Natural killer cell treated with Interleukin-12 subunit alpha and Interleukin-12 subunit beta and Interleukin-15 and Interleukin-18, amount 100 ng/mL, for 72 hours (primary cell): ENCODE data around the gene MYO1H. TPM values are rescaled to one million over a fixed set of nuclear protein-coding genes. Genes with fewer than 3 reads are reported as not detected.

Experiments used
- ATAC-seq, 2 donors: fragments of 150-1000 bp; cut with Tn5 transposase in 1 of 2; sonication (Bioruptor Pico), chemical (Tn5 transposase) in 1 of 2; 2 replicates each; pipeline ENCODE4 v1.10.0; 2021
- DNase-seq: peaks from one replicate; pipeline ENCODE4 v3.0.0; 2022; ENCODE audit warnings: low spot score
- H3K27ac Mint-ChIP-seq, 2 donors: 1 replicate in 1 of 2; 2 replicates in 1 of 2; pipeline ENCODE4 v1.8.0; 2022; ENCODE audit warnings: mixed read lengths in 2 of 2, mild to moderate bottlenecking in 1 of 2, moderate library complexity in 1 of 2
- H3K27me3 Mint-ChIP-seq, 2 donors: 1 replicate in 1 of 2; 2 replicates in 1 of 2; pipeline ENCODE4 v1.8.0; 2022; ENCODE audit warnings: mixed read lengths in 2 of 2
- H3K36me3 Mint-ChIP-seq: one replicate; pipeline ENCODE4 v1.8.0; 2022; ENCODE audit warnings: mixed read lengths
- H3K4me1 Mint-ChIP-seq, 2 donors: 1 replicate in 1 of 2; 2 replicates in 1 of 2; pipeline ENCODE4 v1.8.0; 2022; ENCODE audit warnings: low read depth in 2 of 2, mixed read lengths in 2 of 2, mild to moderate bottlenecking in 1 of 2
- H3K4me3 Mint-ChIP-seq: one replicate; pipeline ENCODE4 v1.8.0; 2022; ENCODE audit warnings: mixed read lengths
- H3K9me3 Mint-ChIP-seq: 2 replicates; pipeline ENCODE4 v1.8.0; 2022; ENCODE audit warnings: mixed read lengths
- total RNA-seq, 2 donors: library from RNA; stranded (reverse); gene quantifications; one replicate each; pipeline ENCODE4 v1.2.3, GENCODE V29; 2022

MYO1H gene, protein sequence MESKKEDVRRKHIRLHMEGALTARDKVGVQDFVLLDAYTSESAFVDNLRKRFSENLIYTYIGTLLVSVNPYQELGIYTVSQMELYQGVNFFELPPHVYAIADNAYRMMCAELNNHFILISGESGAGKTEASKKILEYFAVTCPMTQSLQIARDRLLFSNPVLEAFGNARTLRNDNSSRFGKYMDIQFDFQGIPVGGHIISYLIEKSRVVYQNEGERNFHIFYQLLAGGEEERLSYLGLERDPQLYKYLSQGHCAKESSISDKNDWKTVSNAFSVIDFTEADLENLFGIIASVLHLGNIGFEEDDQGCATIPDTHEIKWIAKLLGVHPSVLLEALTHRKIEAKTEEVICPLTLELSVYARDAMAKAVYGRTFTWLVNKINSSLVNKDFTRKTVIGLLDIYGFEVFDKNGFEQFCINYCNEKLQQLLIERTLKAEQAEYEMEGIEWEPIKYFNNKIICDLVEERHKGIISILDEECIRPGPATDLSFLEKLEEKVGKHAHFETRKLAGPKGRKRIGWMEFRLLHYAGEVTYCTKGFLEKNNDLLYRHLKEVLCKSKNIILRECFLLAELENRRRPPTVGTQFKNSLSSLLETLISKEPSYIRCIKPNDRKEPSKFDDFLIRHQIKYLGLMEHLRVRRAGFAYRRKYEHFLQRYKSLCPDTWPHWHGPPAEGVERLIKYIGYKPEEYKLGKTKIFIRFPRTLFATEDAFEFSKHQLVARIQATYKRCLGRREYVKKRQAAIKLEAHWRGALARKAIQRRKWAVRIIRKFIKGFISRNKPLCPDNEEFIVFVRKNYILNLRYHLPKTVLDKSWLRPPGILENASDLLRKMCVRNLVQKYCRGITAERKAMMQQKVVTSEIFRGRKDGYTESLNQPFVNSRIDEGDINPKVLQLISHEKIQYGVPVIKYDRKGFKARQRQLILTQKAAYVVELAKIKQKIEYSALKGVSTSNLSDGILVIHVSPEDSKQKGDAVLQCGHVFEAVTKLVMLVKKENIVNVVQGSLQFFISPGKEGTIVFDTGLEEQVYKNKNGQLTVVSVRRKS
- not detected for total RNA-seq

DNA sequence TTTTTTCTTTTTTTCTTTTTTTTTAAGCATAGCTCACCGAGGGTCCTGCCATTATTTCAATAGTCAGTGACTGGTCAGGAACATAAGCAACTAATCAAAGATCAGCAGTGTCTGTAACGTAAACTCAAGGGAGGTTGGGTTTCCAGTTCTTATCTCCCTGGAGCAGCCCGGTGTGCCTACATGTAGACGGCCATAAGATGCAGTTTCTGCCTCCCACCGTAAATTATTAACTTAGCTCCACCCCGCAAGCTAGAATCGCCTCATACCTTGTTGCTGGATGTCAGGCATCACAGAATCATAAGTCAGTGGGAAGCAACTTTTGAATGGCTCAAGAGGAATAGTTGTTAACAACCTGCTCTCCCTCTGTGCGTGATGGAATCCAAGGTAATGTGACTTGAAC lies at the start of gene MYO1H:
MYO1H (plus strand) TSS at position 312 of the 400 bp plus-strand sequence; CDS start at position 373, 61 bp downstream.
- Mint-ChIP-seq H3K4me3 (no peak within 1 kb of the TSS), H3K27ac (no peak within 1 kb of the TSS), H3K9me3 (no peaks in the 10 kb centered on the region), H3K27me3 (peaks cover 15 to 16% of the 10 kb centered on the region in 2 donors), H3K4me1 (no peaks in the 10 kb centered on the region), H3K36me3 (no peaks in the 10 kb centered on the region)
- no peak for ATAC-seq
- no peak for DNase-seq

- no peak overlapping the region for H3K4me3 Mint-ChIP-seq
- no peaks in the 10 kb centered on the region for H3K9me3 Mint-ChIP-seq
- H3K4me1 Mint-ChIP-seq: no peaks in the 10 kb centered on the region
- ATAC-seq (no peak), DNase-seq (no peak)
- H3K36me3 Mint-ChIP-seq: no peaks in the 10 kb centered on the region
- H3K27ac Mint-ChIP-seq: no peak overlapping the region
- peaks cover 13 to 16% of the 10 kb centered on the region in 2 donors for H3K27me3 Mint-ChIP-seq
Measured at GRCh38 chr12:109299849-109300248, 47.9 kb upstream of the MYO1H start.

GRCh38 chr12:109301643-109302168 lies 46.0 kb upstream of the MYO1H start:
- Mint-ChIP-seq H3K4me3 (no peak overlapping the region), H3K9me3 (no peaks in the 10 kb centered on the region), H3K4me1 (no peaks in the 10 kb centered on the region), H3K27ac (no peak overlapping the region), H3K36me3 (no peaks in the 10 kb centered on the region), H3K27me3 (peaks cover 17 to 21% of the 10 kb centered on the region in 2 donors)
- no peak for ATAC-seq
- DNase-seq: no peak

GRCh38 chr12:109302358-109302757 lies 45.3 kb upstream of the MYO1H start:
- DNase-seq (no peak), ATAC-seq (no peak)
- Mint-ChIP-seq H3K9me3 (no peaks in the 10 kb centered on the region), H3K4me1 (no peaks in the 10 kb centered on the region), H3K27ac (no peak overlapping the region), H3K36me3 (no peaks in the 10 kb centered on the region), H3K27me3 (peaks cover 20 to 26% of the 10 kb centered on the region in 2 donors), H3K4me3 (no peak overlapping the region)

DNA sequence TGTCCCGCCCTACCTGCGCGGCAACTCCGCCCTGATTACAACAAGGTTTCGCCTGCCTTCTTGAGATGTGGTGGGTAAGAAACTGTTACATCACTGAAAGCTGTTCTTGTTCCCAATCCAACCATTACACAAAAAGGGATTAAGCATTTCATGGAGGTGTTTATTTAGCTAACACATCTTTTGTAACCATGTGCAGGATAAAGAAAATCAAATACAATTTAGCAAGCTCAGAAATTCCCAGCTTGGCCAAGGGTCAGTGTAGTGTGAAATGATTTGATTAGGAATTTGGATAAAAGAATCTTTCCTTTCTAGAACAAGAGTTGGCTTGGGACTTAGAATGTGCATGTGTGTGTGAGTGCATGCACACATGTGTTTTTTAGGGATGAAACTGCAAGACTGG lies 44.9 kb upstream of the MYO1H start:
- H3K36me3 Mint-ChIP-seq: no peaks in the 10 kb centered on the region
- no peaks in the 10 kb centered on the region for H3K9me3 Mint-ChIP-seq
- no peak for ATAC-seq
- H3K4me1 Mint-ChIP-seq: no peaks in the 10 kb centered on the region
- H3K4me3 Mint-ChIP-seq: no peak overlapping the region
- DNase-seq: no peak
- H3K27ac Mint-ChIP-seq: no peak overlapping the region
- peaks cover 24 to 30% of the 10 kb centered on the region in 2 donors for H3K27me3 Mint-ChIP-seq

DNA sequence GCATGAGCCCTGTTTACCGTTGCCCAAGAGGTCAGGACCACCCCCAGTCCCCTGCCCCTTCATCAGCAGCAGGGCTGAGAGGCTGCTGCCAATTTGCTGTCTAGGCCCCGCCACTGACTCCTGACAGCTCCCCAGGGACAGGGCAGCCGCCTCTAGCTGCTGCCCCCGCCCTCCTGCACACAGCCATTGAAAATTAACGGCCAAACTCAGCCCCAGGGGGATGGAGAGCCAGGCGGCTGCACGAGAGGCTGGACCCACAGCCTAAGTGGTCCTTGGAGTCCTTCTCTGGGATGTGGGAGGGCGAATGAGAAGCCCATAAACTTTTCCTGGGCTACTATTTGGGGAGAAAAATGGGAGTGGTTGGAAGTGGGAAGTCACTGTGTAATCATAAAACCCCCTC lies 43.2 kb upstream of the MYO1H start:
- no peaks in the 10 kb centered on the region for H3K9me3 Mint-ChIP-seq

GRCh38 chr12:109305547-109305946 lies 42.2 kb upstream of the MYO1H start:
- Mint-ChIP-seq H3K27me3 (peaks cover 41 to 44% of the 10 kb centered on the region in 2 donors), H3K9me3 (no peaks in the 10 kb centered on the region), H3K27ac (no peak overlapping the region), H3K4me1 (peaks cover 3 to 4% of the 10 kb centered on the region in 2 donors), H3K4me3 (no peak overlapping the region), H3K36me3 (peaks cover 2% of the 10 kb centered on the region)
- DNase-seq: no peak
- no peak for ATAC-seq

More for the DNA sequence above, 43.2 kb upstream of the MYO1H start:
- DNase-seq (no peak), ATAC-seq (no peak)
- Mint-ChIP-seq H3K4me3 (no peak overlapping the region), H3K27ac (no peak overlapping the region), H3K27me3 (peaks cover 37 to 40% of the 10 kb centered on the region in 2 donors), H3K4me1 (no peaks in the 10 kb centered on the region), H3K36me3 (no peaks in the 10 kb centered on the region)

GRCh38 chr12:109307051-109307450 lies 40.6 kb upstream of the MYO1H start:
- no peak overlapping the region for H3K4me3 Mint-ChIP-seq
- peaks cover 48 to 56% of the 10 kb centered on the region in 2 donors for H3K27me3 Mint-ChIP-seq
- ATAC-seq (no peak), DNase-seq (no peak)
- H3K27ac Mint-ChIP-seq: no peak overlapping the region
- peaks cover 6 to 7% of the 10 kb centered on the region in 2 donors for H3K4me1 Mint-ChIP-seq
- no peaks in the 10 kb centered on the region for H3K9me3 Mint-ChIP-seq
- H3K36me3 Mint-ChIP-seq: peaks cover 6% of the 10 kb centered on the region

DNA sequence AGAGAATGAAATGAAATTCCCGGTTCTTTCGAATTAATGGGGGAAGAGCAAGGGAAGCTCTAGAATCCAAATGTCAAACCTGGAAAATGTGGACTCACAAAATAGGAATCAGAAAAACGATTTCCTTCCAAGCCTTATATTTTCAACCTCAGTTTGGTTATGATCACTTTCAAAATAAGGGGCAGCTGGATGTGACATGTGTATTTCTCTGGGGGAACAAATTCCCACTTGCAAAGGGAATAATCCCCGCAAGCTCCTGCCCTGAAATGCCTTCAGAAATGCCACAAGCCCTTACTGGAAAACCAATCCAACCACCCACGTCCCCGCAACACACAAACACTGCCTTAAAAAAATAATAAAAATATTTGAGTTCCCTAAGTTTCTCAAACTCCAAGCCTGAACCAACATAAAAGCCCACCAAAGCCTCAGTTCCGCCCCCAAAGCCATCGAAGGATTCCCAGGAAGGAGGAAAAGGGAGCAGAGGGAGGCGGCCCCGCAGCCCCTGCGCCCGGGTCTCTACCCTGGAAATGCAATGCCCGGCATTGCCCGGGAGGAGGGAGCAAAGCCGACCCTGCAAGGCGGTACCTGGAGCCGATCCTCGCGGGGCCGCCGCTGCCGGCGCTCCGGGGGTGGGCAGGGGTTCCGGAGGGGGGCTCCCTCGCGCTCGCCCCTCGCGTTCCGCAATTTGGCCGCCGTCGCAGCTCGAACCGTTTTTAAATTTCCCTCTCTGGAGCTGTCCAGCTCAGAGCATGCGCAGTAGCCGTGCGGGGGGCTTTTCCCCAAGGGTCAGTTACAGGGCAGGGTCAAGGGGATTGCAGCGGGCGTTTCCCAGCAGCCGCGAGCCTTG lies 38.9 kb upstream of the MYO1H start, which contains the start of gene FOXN4:
FOXN4 (minus strand) TSS at position 751 of the 847 bp plus-strand sequence. CDS start 963 bp downstream, outside the sequence.
- no peak for ATAC-seq
- Mint-ChIP-seq H3K9me3 (no peaks in the 10 kb centered on the region), H3K27ac (no peak within 1 kb of the TSS), H3K4me1 (peaks cover 6 to 7% of the 10 kb centered on the region in 2 donors), H3K36me3 (peaks cover 6% of the 10 kb centered on the region), H3K27me3 (peaks cover 48 to 65% of the 10 kb centered on the region in 2 donors), H3K4me3 (peak within 1 kb of the TSS; percentile 83)
- no peak for DNase-seq

GRCh38 chr12:109309381-109310246 lies 38.1 kb upstream of the MYO1H start:
- peaks cover 6% of the 10 kb centered on the region for H3K36me3 Mint-ChIP-seq
- peaks cover 6 to 7% of the 10 kb centered on the region in 2 donors for H3K4me1 Mint-ChIP-seq
- peak overlapping the region; percentile 83 for H3K4me3 Mint-ChIP-seq
- ATAC-seq (peak in 1 of 2 donors; percentile 57), DNase-seq (no peak)
- no peaks in the 10 kb centered on the region for H3K9me3 Mint-ChIP-seq
- H3K27ac Mint-ChIP-seq: no peak overlapping the region
- peaks cover 49 to 69% of the 10 kb centered on the region in 2 donors for H3K27me3 Mint-ChIP-seq

DNA sequence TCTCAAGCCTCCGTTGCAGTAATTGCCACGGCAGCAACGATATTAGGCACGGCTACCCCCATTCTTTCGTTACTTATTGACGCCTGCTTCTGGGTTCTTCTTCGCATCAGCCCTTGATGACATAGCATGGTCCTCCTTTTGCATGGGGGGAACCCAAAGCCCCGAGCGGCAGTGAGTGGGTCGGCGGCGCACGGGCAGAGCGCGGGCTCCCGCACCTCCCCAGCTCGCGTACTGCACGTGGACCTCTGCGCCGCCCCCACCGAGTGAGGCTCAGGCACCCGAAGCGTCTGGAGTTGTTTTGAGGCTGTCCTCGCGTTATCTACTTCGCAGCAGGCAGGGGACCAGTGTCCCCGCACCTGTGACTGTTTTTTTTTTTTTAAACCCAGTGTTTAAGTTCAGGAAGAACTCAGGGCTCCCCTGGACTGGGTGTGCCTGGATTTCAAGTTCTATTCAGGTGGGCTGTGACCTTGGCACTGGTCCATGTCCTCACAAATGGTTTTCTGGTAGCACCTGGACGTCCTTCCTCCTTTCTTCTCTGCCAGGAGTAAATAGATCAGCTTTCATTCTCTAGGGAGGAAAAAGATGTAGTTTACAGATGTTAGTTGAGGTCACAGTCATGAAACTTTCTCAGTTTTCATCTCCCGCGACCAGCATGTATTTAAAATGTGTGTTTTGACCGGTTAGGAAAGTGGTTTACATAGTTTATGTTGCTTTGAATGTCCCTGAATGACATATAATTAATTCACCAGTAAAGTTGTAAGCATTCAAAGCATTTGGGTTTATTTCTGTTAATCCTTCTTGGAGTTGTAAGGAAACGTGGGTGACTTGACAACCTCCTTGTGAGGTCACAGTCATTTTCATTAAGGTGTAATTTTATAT lies 37.2 kb upstream of the MYO1H start:
- peak in 1 of 2 donors; percentile 29 for ATAC-seq
- Mint-ChIP-seq H3K9me3 (no peaks in the 10 kb centered on the region), H3K27ac (peak overlapping the region in 1 of 2 donors; percentile 27), H3K4me1 (peaks cover 6 to 7% of the 10 kb centered on the region in 2 donors), H3K27me3 (peaks cover 48 to 77% of the 10 kb centered on the region in 2 donors), H3K36me3 (peaks cover 6% of the 10 kb centered on the region), H3K4me3 (peak overlapping the region; percentile 83)
- DNase-seq: no peak
